Activated naive CD4-positive, alpha-beta T cell treated with anti-CD3 and anti-CD28 coated beads, Interleukin-2, amount 10 ng/mL, durations not matched to agents 7 days and 5 days (primary cell): ENCODE data around the gene XYLT1.
"Not testable (repeated sequence)": the region's sequence is repeated elsewhere in the genome, so short reads cannot be mapped to it uniquely, and the experiment has no call there.

Experiments used
- CTCF ChIA-PET: fragments of 350-600 bp; sonication (Branson Sonifier 250); formaldehyde crosslinking; loops from one replicate; lab custom pipeline; 2021; ENCODE audit warnings: antibody characterized with exemption; lab: Charles Lee
- DNase-seq: peaks from one replicate; pipeline ENCODE4 v3.0.0-alpha.2; 2020
- H3K27ac Mint-ChIP-seq: one replicate; pipeline ENCODE4 v1.8.0; 2021; ENCODE audit warnings: mild to moderate bottlenecking, moderate library complexity, mixed read lengths
- H3K27me3 Mint-ChIP-seq: one replicate; pipeline ENCODE4 v1.8.0; 2021; ENCODE audit warnings: mild to moderate bottlenecking, mixed read lengths
- H3K36me3 Mint-ChIP-seq: one replicate; pipeline ENCODE4 v1.8.0; 2021; ENCODE audit warnings: mixed read lengths
- H3K4me1 Mint-ChIP-seq: one replicate; pipeline ENCODE4 v1.8.0; 2021; ENCODE audit warnings: mixed read lengths
- H3K4me3 Mint-ChIP-seq: one replicate; pipeline ENCODE4 v1.8.0; 2021; ENCODE audit warnings: mild to moderate bottlenecking, moderate library complexity, mixed read lengths
- H3K9me3 Mint-ChIP-seq: one replicate; pipeline ENCODE4 v1.8.0; 2021; ENCODE audit warnings: mixed read lengths

The XYLT1 gene

GRCh38 chr16:17419266-17419665, 51.5 kb downstream of the XYLT1 start:
- CTCF ChIA-PET = interaction anchor here (1.1 kb wide), 1 partner anchor 13 kb away, joined by 3 read pairs; no protein-coding TSS in a partner anchor
- no peak for DNase-seq
- H3K4me1 Mint-ChIP-seq = peaks cover 42% of the 10 kb centered on the region
- H3K27me3 Mint-ChIP-seq = no peaks in the 10 kb centered on the region
- H3K4me3 Mint-ChIP-seq = no peak overlapping the region
- no peak overlapping the region for H3K27ac Mint-ChIP-seq
- H3K9me3 Mint-ChIP-seq = peaks cover 3% of the 10 kb centered on the region
- peaks cover 30% of the 10 kb centered on the region for H3K36me3 Mint-ChIP-seq

GRCh38 chr16:17417740-17418139, 53.0 kb downstream of the XYLT1 start:
- CTCF ChIA-PET = interaction anchor here (1.1 to 3.3 kb wide), 4 partner anchors 31 to 139 kb away, joined by 3 to 24 read pairs (median 5); no protein-coding TSS in a partner anchor
- H3K27me3 Mint-ChIP-seq = no peaks in the 10 kb centered on the region
- H3K9me3 Mint-ChIP-seq = peaks cover 3% of the 10 kb centered on the region
- peaks cover 44% of the 10 kb centered on the region for H3K4me1 Mint-ChIP-seq
- H3K36me3 Mint-ChIP-seq = peaks cover 23% of the 10 kb centered on the region
- H3K4me3 Mint-ChIP-seq = no peak overlapping the region
- peak overlapping the region; percentile 88 for H3K27ac Mint-ChIP-seq
- DNase-seq = no peak

GRCh38 chr16:17416461-17417311, 54.1 kb downstream of the XYLT1 start:
- CTCF ChIA-PET = interaction anchor here (0.6 to 3.3 kb wide), 15 partner anchors 11 to 155 kb away, joined by 3 to 24 read pairs (median 3); no protein-coding TSS in a partner anchor
- peaks cover 31% of the 10 kb centered on the region for H3K36me3 Mint-ChIP-seq
- H3K4me3 Mint-ChIP-seq = peak overlapping the region; percentile 51
- H3K27ac Mint-ChIP-seq = peak overlapping the region; percentile 88
- H3K4me1 Mint-ChIP-seq = peaks cover 47% of the 10 kb centered on the region
- DNase-seq = peak; percentile 60
- no peaks in the 10 kb centered on the region for H3K27me3 Mint-ChIP-seq
- peaks cover 3% of the 10 kb centered on the region for H3K9me3 Mint-ChIP-seq

GRCh38 chr16:17414916-17415315, 55.8 kb downstream of the XYLT1 start:
- DNase-seq = no peak
- peaks cover 36% of the 10 kb centered on the region for H3K36me3 Mint-ChIP-seq
- peaks cover 3% of the 10 kb centered on the region for H3K9me3 Mint-ChIP-seq
- peaks cover 43% of the 10 kb centered on the region for H3K4me1 Mint-ChIP-seq
- CTCF ChIA-PET = interaction anchor here (0.7 to 3.3 kb wide), 6 partner anchors 42 to 551 kb away, joined by 3 to 24 read pairs (median 5); no protein-coding TSS in a partner anchor
- H3K27ac Mint-ChIP-seq = no peak overlapping the region
- no peak overlapping the region for H3K4me3 Mint-ChIP-seq
- H3K27me3 Mint-ChIP-seq = no peaks in the 10 kb centered on the region

GRCh38 chr16:17414421-17414820, 56.3 kb downstream of the XYLT1 start:
- Mint-ChIP-seq H3K27me3 (no peaks in the 10 kb centered on the region), H3K27ac (no peak overlapping the region), H3K9me3 (peaks cover 3% of the 10 kb centered on the region), H3K4me3 (no peak overlapping the region), H3K4me1 (peaks cover 43% of the 10 kb centered on the region), H3K36me3 (peaks cover 38% of the 10 kb centered on the region)
- no peak for DNase-seq
- CTCF ChIA-PET = interaction anchor here (2.9 kb wide), 1 partner anchor 44 kb away, joined by 22 read pairs; no protein-coding TSS in a partner anchor

- CTCF ChIA-PET = no interaction called here
- peaks cover 47% of the 10 kb centered on the region for H3K4me1 Mint-ChIP-seq
- no peak overlapping the region for H3K27ac Mint-ChIP-seq
Observed at GRCh38 chr16:17413508-17413907, 57.3 kb downstream of the XYLT1 start.

GRCh38 chr16:17412791-17413190, 58.0 kb downstream of the XYLT1 start:
- Mint-ChIP-seq H3K36me3 (peaks cover 45% of the 10 kb centered on the region), H3K27me3 (no peaks in the 10 kb centered on the region), H3K9me3 (peaks cover 3% of the 10 kb centered on the region), H3K4me3 (no peak overlapping the region), H3K4me1 (peaks cover 45% of the 10 kb centered on the region), H3K27ac (no peak overlapping the region)
- CTCF ChIA-PET = no interaction called here
- no peak for DNase-seq

More at GRCh38 chr16:17413508-17413907, 57.3 kb downstream of the XYLT1 start:
- no peak for DNase-seq
- Mint-ChIP-seq H3K4me3 (no peak overlapping the region), H3K9me3 (peaks cover 5% of the 10 kb centered on the region), H3K27me3 (no peaks in the 10 kb centered on the region), H3K36me3 (peaks cover 43% of the 10 kb centered on the region)

- H3K27ac Mint-ChIP-seq = no peak overlapping the region
- H3K4me3 Mint-ChIP-seq = no peak overlapping the region
- H3K4me1 Mint-ChIP-seq = peaks cover 39% of the 10 kb centered on the region
- CTCF ChIA-PET = no interaction called here
- peaks cover 2% of the 10 kb centered on the region for H3K9me3 Mint-ChIP-seq
- H3K36me3 Mint-ChIP-seq = peaks cover 46% of the 10 kb centered on the region
- H3K27me3 Mint-ChIP-seq = no peaks in the 10 kb centered on the region
- DNase-seq = no peak
Observed at GRCh38 chr16:17412221-17412620, 58.5 kb downstream of the XYLT1 start.

GRCh38 chr16:17411263-17411662, 59.5 kb downstream of the XYLT1 start:
- CTCF ChIA-PET = no interaction called here
- peaks cover 30% of the 10 kb centered on the region for H3K4me1 Mint-ChIP-seq
- H3K4me3 Mint-ChIP-seq = no peak overlapping the region
- peaks cover 46% of the 10 kb centered on the region for H3K36me3 Mint-ChIP-seq
- H3K9me3 Mint-ChIP-seq = peaks cover 2% of the 10 kb centered on the region
- H3K27me3 Mint-ChIP-seq = no peaks in the 10 kb centered on the region
- DNase-seq = no peak
- H3K27ac Mint-ChIP-seq = no peak overlapping the region

GRCh38 chr16:17410316-17410715, 60.4 kb downstream of the XYLT1 start:
- H3K27ac Mint-ChIP-seq, H3K27me3 Mint-ChIP-seq, H3K9me3 Mint-ChIP-seq, DNase-seq, CTCF ChIA-PET, H3K4me3 Mint-ChIP-seq: not testable (repeated sequence)
- Mint-ChIP-seq H3K4me1 (peaks cover 21% of the 10 kb centered on the region), H3K36me3 (peaks cover 43% of the 10 kb centered on the region)

- peaks cover 41% of the 10 kb centered on the region for H3K36me3 Mint-ChIP-seq
- CTCF ChIA-PET = no interaction called here
- H3K9me3 Mint-ChIP-seq = peaks cover 2% of the 10 kb centered on the region
- H3K4me3 Mint-ChIP-seq = no peak overlapping the region
- no peak for DNase-seq
- H3K27ac Mint-ChIP-seq = no peak overlapping the region
- no peaks in the 10 kb centered on the region for H3K27me3 Mint-ChIP-seq
- peaks cover 17% of the 10 kb centered on the region for H3K4me1 Mint-ChIP-seq
Observed at GRCh38 chr16:17409894-17410293, 60.9 kb downstream of the XYLT1 start.

GRCh38 chr16:17408955-17409441, 61.8 kb downstream of the XYLT1 start:
- H3K4me3 Mint-ChIP-seq = no peak overlapping the region
- DNase-seq = no peak
- peaks cover 42% of the 10 kb centered on the region for H3K36me3 Mint-ChIP-seq
- peaks cover 2% of the 10 kb centered on the region for H3K9me3 Mint-ChIP-seq
- CTCF ChIA-PET = interaction anchor here (0.7 kb wide), 1 partner anchor 10 kb away, joined by 4 read pairs; no protein-coding TSS in a partner anchor
- H3K4me1 Mint-ChIP-seq = peaks cover 12% of the 10 kb centered on the region
- no peaks in the 10 kb centered on the region for H3K27me3 Mint-ChIP-seq
- H3K27ac Mint-ChIP-seq = no peak overlapping the region

GRCh38 chr16:17408296-17408695, 62.5 kb downstream of the XYLT1 start:
- Mint-ChIP-seq H3K36me3 (peaks cover 45% of the 10 kb centered on the region), H3K27me3 (no peaks in the 10 kb centered on the region), H3K9me3 (peaks cover 2% of the 10 kb centered on the region), H3K4me1 (peaks cover 10% of the 10 kb centered on the region), H3K4me3 (no peak overlapping the region), H3K27ac (no peak overlapping the region)
- CTCF ChIA-PET = interaction anchor here (0.7 kb wide), 1 partner anchor 9 kb away, joined by 4 read pairs; no protein-coding TSS in a partner anchor
- DNase-seq = no peak

GRCh38 chr16:17407321-17407720, 63.4 kb downstream of the XYLT1 start:
- peaks cover 10% of the 10 kb centered on the region for H3K4me1 Mint-ChIP-seq
- no peaks in the 10 kb centered on the region for H3K27me3 Mint-ChIP-seq
- no peak overlapping the region for H3K4me3 Mint-ChIP-seq
- CTCF ChIA-PET = no interaction called here
- no peak for DNase-seq
- H3K27ac Mint-ChIP-seq = no peak overlapping the region
- peaks cover 38% of the 10 kb centered on the region for H3K36me3 Mint-ChIP-seq
- H3K9me3 Mint-ChIP-seq = peaks cover 2% of the 10 kb centered on the region
